H9 (cell line): ENCODE results near the gene CDC45. TPM values are rescaled to one million over a fixed set of nuclear protein-coding genes. Genes with fewer than 3 reads are reported as not detected.
"Not testable (repeated sequence)": the region's sequence is repeated elsewhere in the genome, so short reads cannot be mapped to it uniquely, and the experiment has no call there.

Source experiments
- DNase-seq: peaks from one replicate; pipeline ENCODE4 v3.0.0-alpha.2; 2017
- H2AFZ ChIP-seq: one replicate; pipeline ENCODE4 v1.6.1; 2013; ENCODE audit warnings: mild to moderate bottlenecking, low read length, control low read depth, moderate library complexity
- H2AK5ac ChIP-seq: 2 replicates; pipeline ENCODE4 v1.6.1; 2013; ENCODE audit warnings: low read length, control low read depth, mixed read lengths; ENCODE audit not compliant: insufficient read length
- H2BK120ac ChIP-seq: one replicate; pipeline ENCODE4 v1.6.1; 2013; ENCODE audit warnings: low read depth, mild to moderate bottlenecking, low read length, control low read depth, inconsistent platforms; ENCODE audit not compliant: poor library complexity, severe bottlenecking
- H2BK12ac ChIP-seq: 2 replicates; pipeline ENCODE4 v1.6.1; 2013; ENCODE audit warnings: low read length, control low read depth, mixed read lengths, low read depth; ENCODE audit not compliant: insufficient read length
- H2BK15ac ChIP-seq: 2 replicates; pipeline ENCODE4 v1.6.1; 2013; ENCODE audit warnings: low read depth, low read length, control low read depth
- H2BK20ac ChIP-seq: one replicate; pipeline ENCODE4 v1.6.1; 2013; ENCODE audit warnings: low read depth, mild to moderate bottlenecking, low read length, control low read depth, inconsistent platforms; ENCODE audit not compliant: poor library complexity, severe bottlenecking
- H2BK5ac ChIP-seq: 2 replicates; pipeline ENCODE4 v1.6.1; 2013; ENCODE audit warnings: low read length, control low read depth, mixed read lengths; ENCODE audit not compliant: insufficient read length
- H3K14ac ChIP-seq: 2 replicates; pipeline ENCODE4 v1.6.1; 2013; ENCODE audit warnings: low read length, control low read depth; ENCODE audit not compliant: insufficient read depth
- H3K18ac ChIP-seq: 2 replicates; pipeline ENCODE4 v1.6.1; 2013; ENCODE audit warnings: low read depth, mild to moderate bottlenecking, mixed read lengths, low read length, control low read depth; ENCODE audit not compliant: insufficient read length
- H3K23ac ChIP-seq: 2 replicates; pipeline ENCODE4 v1.6.1; 2013; ENCODE audit warnings: low read length, control low read depth, mixed read lengths, low read depth; ENCODE audit not compliant: insufficient read length
- H3K23me2 ChIP-seq: 2 replicates; pipeline ENCODE4 v1.6.1; 2013; ENCODE audit warnings: low read depth, mild to moderate bottlenecking, mixed read lengths, low read length, control low read depth; ENCODE audit not compliant: insufficient read length, poor library complexity, severe bottlenecking
- H3K27ac ChIP-seq: 2 replicates; pipeline ENCODE4 v1.5.1; 2013; ENCODE audit warnings: low read length, control low read depth, mixed read lengths, low read depth; ENCODE audit not compliant: insufficient read length
- H3K27me3 ChIP-seq: 2 replicates; pipeline ENCODE4 v1.6.1; 2013; ENCODE audit warnings: low read length, control low read depth, inconsistent platforms; ENCODE audit not compliant: insufficient read depth
- H3K4ac ChIP-seq: 2 replicates; pipeline ENCODE4 v1.6.1; 2013; ENCODE audit warnings: low read depth, mild to moderate bottlenecking, control low read depth, inconsistent platforms, low read length, moderate library complexity
- H3K4me1 ChIP-seq: 2 replicates; pipeline ENCODE4 v1.6.1; 2013; ENCODE audit warnings: low read length, control low read depth, inconsistent platforms; ENCODE audit not compliant: insufficient read depth
- H3K4me2 ChIP-seq: 2 replicates; pipeline ENCODE4 v1.6.1; 2013; ENCODE audit warnings: low read length, control low read depth, mixed read lengths; ENCODE audit not compliant: insufficient read length, insufficient read depth
- H3K56ac ChIP-seq: 2 replicates; pipeline ENCODE4 v1.6.1; 2013; ENCODE audit warnings: low read depth, mild to moderate bottlenecking, mixed read lengths, low read length, control low read depth; ENCODE audit not compliant: insufficient read length
- H3K79me1 ChIP-seq: 2 replicates; pipeline ENCODE4 v1.6.1; 2013; ENCODE audit warnings: low read depth, mild to moderate bottlenecking, moderate library complexity, low read length, control low read depth, inconsistent platforms; ENCODE audit not compliant: insufficient read depth, poor library complexity, severe bottlenecking
- H3K79me2 ChIP-seq: 2 replicates; pipeline ENCODE4 v1.6.1; 2013; ENCODE audit warnings: low read length, control low read depth, inconsistent platforms; ENCODE audit not compliant: insufficient read depth
- H3K9ac ChIP-seq: 2 replicates; pipeline ENCODE4 v1.6.1; 2013; ENCODE audit warnings: low read length, control low read depth, mixed read lengths; ENCODE audit not compliant: insufficient read length; ENCODE audit errors: extremely low read depth
- H3K9me3 ChIP-seq: one replicate; pipeline ENCODE4 v1.6.1; 2013; ENCODE audit warnings: low read depth, low read length, inconsistent platforms; ENCODE audit not compliant: control insufficient read depth
- H3T11ph ChIP-seq: one replicate; pipeline ENCODE4 v1.6.1; 2013; ENCODE audit warnings: mild to moderate bottlenecking, low read length, control low read depth, inconsistent platforms
- H4K20me1 ChIP-seq: one replicate; pipeline ENCODE4 v1.6.1; 2013; ENCODE audit not compliant: control insufficient read depth, insufficient read length, insufficient read depth
- H4K5ac ChIP-seq: 2 replicates; pipeline ENCODE4 v1.6.1; 2013; ENCODE audit warnings: low read depth, mild to moderate bottlenecking, mixed read lengths, low read length, control low read depth; ENCODE audit not compliant: insufficient read length
- H4K8ac ChIP-seq: replicated peaks from 2 replicates; pipeline ENCODE4 v1.6.1; 2013; ENCODE audit warnings: low read length, control low read depth, mixed read lengths, low read depth; ENCODE audit not compliant: insufficient read length
- H4K91ac ChIP-seq: 2 replicates; pipeline ENCODE4 v1.6.1; 2013; ENCODE audit warnings: low read depth, mild to moderate bottlenecking, moderate library complexity, mixed read lengths, low read length, control low read depth; ENCODE audit not compliant: insufficient read length
- H3K27ac Mint-ChIP-seq, 3 experiments: 2 replicates in 2 of 3; 3 replicates in 1 of 3; pipeline ENCODE4 v1.8.0; 2020 to 2021; ENCODE audit warnings: mixed read lengths in 3 of 3, mild to moderate bottlenecking in 1 of 3, moderate library complexity in 1 of 3
- H3K27me3 Mint-ChIP-seq: 2 replicates; pipeline ENCODE4 v1.8.0; 2021; ENCODE audit warnings: low read depth, mild to moderate bottlenecking, moderate library complexity, mixed read lengths
- H3K36me3 Mint-ChIP-seq, 3 experiments: 2 replicates in 2 of 3; 3 replicates in 1 of 3; pipeline ENCODE4 v1.8.0; 2020 to 2021; ENCODE audit warnings: low read depth in 3 of 3, mixed read lengths in 3 of 3; ENCODE audit not compliant: insufficient read depth in 1 of 3
- H3K4me1 Mint-ChIP-seq, 2 experiments: 2 replicates each; pipeline ENCODE4 v1.8.0; 2020; ENCODE audit warnings: mixed read lengths in 2 of 2
- H3K4me3 Mint-ChIP-seq, 2 experiments: 2 replicates in 1 of 2; 3 replicates in 1 of 2; pipeline ENCODE4 v1.8.0; 2020 to 2021; ENCODE audit warnings: mild to moderate bottlenecking in 2 of 2, mixed read lengths in 2 of 2, moderate library complexity in 1 of 2
- H3K9me3 Mint-ChIP-seq, 2 experiments: 2 replicates in 1 of 2; 3 replicates in 1 of 2; pipeline ENCODE4 v1.8.0; 2020; ENCODE audit warnings: mild to moderate bottlenecking in 2 of 2, mixed read lengths in 2 of 2, moderate library complexity in 1 of 2
- WGBS: extraction: QIAGEN DNeasy Blood & Tissue Kit; methylation state at CpG from one replicate; pipeline ENCODE4 v1.1.7; 2013; ENCODE audit warnings: missing lambda C conversion rate, low lambda C conversion rate, mixed read lengths; ENCODE audit not compliant: insufficient read length; ENCODE audit errors: extremely low coverage; 5-methylcytosine and 5-hydroxymethylcytosine counted together
- total RNA-seq: library from RNA; stranded (reverse); gene quantifications from 2 replicates; pipeline ENCODE4 v1.2.1, GENCODE V29; 2021
- TF ChIP-seq, protein P1 (sequence below): fragments of 200-600 bp; sonication (generic); conservative IDR thresholded peaks from 3 replicates; pipeline ENCODE4 v1.8.0; 2021; ENCODE audit warnings: antibody characterized with exemption, mild to moderate bottlenecking

Gene CDC45
- total RNA-seq, 1 experiment from 2014 or later = 35.7 TPM

DNA sequence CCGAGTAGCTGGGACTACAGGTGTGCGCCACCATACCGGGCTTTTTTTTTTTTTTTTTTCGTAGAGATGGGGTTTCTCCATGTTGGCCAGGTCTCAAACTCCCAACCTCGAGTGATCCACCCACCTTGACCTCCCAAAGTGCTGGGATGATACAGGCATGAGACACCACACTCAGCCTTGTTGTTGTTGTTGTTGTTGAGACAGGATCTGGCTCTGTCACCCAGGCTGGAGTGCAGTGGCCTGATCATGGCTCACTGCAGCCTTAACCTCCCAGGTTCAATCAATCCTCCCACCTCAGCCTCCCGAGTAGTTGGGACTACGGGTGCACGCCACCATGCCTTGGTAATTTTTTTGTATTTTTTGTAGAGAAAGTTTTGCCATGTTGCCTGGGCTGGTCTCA, 67.9 kb downstream of the CDC45 start:
- Mint-ChIP-seq H3K27ac (no peak overlapping the region), H3K9me3 (peaks cover 0 to 2% of the 10 kb centered on the region in 2 experiments; a peak in 1 of 5 replicates), H3K36me3 (no peaks in the 10 kb centered on the region; a peak in 1 of 7 replicates), H3K4me3 (no peak overlapping the region), H3K4me1 (peaks cover 6 to 7% of the 10 kb centered on the region in 2 experiments), H3K27me3 (peaks cover 3% of the 10 kb centered on the region)
- Histone ChIP-seq H3K14ac (no peak overlapping the region), H3K9me3 (no peaks in the 10 kb centered on the region), H3K56ac (no peak overlapping the region), H3K27ac (no peak overlapping the region), H3K79me2 (no peaks in the 10 kb centered on the region), H3K4ac (no peak overlapping the region), H3K23ac (no peak overlapping the region), H4K8ac (no peak overlapping the region), H3K4me2 (no peak overlapping the region), H4K91ac (no peak overlapping the region), H4K5ac (no peak overlapping the region), H3T11ph (no peak overlapping the region), H2BK5ac (no peak overlapping the region), H2AFZ (no peak overlapping the region), H3K79me1 (no peaks in the 10 kb centered on the region), H2BK15ac (no peak overlapping the region), H3K23me2 (no peaks in the 10 kb centered on the region), H2BK120ac (no peak overlapping the region), H3K27me3 (no peaks in the 10 kb centered on the region), H4K20me1 (peaks cover 2% of the 10 kb centered on the region), H3K4me1 (no peaks in the 10 kb centered on the region), H2BK20ac (no peak overlapping the region), H2AK5ac (no peak overlapping the region), H3K18ac (no peak overlapping the region), H2BK12ac (no peak overlapping the region), H3K9ac (no peak overlapping the region)
- no peak for DNase-seq
- TF ChIP-seq, protein P1, sequence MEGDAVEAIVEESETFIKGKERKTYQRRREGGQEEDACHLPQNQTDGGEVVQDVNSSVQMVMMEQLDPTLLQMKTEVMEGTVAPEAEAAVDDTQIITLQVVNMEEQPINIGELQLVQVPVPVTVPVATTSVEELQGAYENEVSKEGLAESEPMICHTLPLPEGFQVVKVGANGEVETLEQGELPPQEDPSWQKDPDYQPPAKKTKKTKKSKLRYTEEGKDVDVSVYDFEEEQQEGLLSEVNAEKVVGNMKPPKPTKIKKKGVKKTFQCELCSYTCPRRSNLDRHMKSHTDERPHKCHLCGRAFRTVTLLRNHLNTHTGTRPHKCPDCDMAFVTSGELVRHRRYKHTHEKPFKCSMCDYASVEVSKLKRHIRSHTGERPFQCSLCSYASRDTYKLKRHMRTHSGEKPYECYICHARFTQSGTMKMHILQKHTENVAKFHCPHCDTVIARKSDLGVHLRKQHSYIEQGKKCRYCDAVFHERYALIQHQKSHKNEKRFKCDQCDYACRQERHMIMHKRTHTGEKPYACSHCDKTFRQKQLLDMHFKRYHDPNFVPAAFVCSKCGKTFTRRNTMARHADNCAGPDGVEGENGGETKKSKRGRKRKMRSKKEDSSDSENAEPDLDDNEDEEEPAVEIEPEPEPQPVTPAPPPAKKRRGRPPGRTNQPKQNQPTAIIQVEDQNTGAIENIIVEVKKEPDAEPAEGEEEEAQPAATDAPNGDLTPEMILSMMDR = no peak
- WGBS = no CpG with 5 or more reads among the region's 8 CpGs

GRCh38 chr22:19548427-19548826, 68.7 kb downstream of the CDC45 start:
- not testable (repeated sequence) for H3K9me3 Mint-ChIP-seq, H3K14ac ChIP-seq, H3K79me1 ChIP-seq, H3K56ac ChIP-seq, H3K27me3 Mint-ChIP-seq, H4K5ac ChIP-seq, H3K27ac Mint-ChIP-seq, H3K4ac ChIP-seq, H3K27me3 ChIP-seq, H3K4me1 Mint-ChIP-seq, H3K79me2 ChIP-seq, H3K4me2 ChIP-seq, H3T11ph ChIP-seq, H3K9me3 ChIP-seq, H2BK20ac ChIP-seq, H2BK5ac ChIP-seq, DNase-seq, H2AFZ ChIP-seq, H4K20me1 ChIP-seq, H3K23ac ChIP-seq, H4K91ac ChIP-seq, H3K4me1 ChIP-seq, H2BK120ac ChIP-seq, H3K27ac ChIP-seq, H2BK15ac ChIP-seq, H3K36me3 Mint-ChIP-seq, H3K4me3 Mint-ChIP-seq, H2BK12ac ChIP-seq, H3K9ac ChIP-seq, H2AK5ac ChIP-seq, H4K8ac ChIP-seq, H3K18ac ChIP-seq, H3K23me2 ChIP-seq
- no CpG with 5 or more reads among the region's 5 CpGs for WGBS
